ENCODE data around the gene GSTM2. TPM values are rescaled to one million over a fixed set of nuclear protein-coding genes. Genes with fewer than 3 reads are reported as not detected.
A peak's percentile ranks its signal among the peaks of the same experiment; 100 is the strongest.

Gene GSTM2
- total and polyA plus RNA-seq, 2 donors (not counting 1 experiment from before 2014, with no cell fraction given) = 42.9 to 94.4 TPM

GRCh38 chr1:109628540-109629321 is 39.1 kb upstream of the GSTM2 start:
- Mint-ChIP-seq H3K4me1 (peaks cover 19% of the 10 kb centered on the region), H3K27ac (no peak overlapping the region), H3K27me3 (no peaks in the 10 kb centered on the region), H3K4me3 (no peak overlapping the region), H3K9me3 (ENCODE audit: insufficient read depth) (no peaks in the 10 kb centered on the region)
- Histone ChIP-seq H3K4me1 (ENCODE audit: control insufficient read depth in 2 of 2, insufficient read depth in 2 of 2, low read length in 2 of 2) (peaks cover 12 to 14% of the 10 kb centered on the region in 2 donors), H3K79me2 (ENCODE audit: control insufficient read depth, insufficient read depth, low read length) (peaks cover 2% of the 10 kb centered on the region), H2AFZ (ENCODE audit: insufficient read depth, low read depth, low read length, poor library complexity, severe bottlenecking) (no peak overlapping the region), H3K9me3 (ENCODE audit: control extremely low read depth in 1 of 3, control insufficient read depth in 2 of 3, insufficient read depth in 1 of 3, low read length in 2 of 3) (no peaks in the 10 kb centered on the region), H3K4me3 (ENCODE audit: control extremely low read depth in 1 of 5, extremely low read depth in 1 of 5, insufficient read depth in 1 of 5, low read depth in 2 of 5, low read length in 4 of 5) (no peak overlapping the region), H3K4me2 (replicated peaks; ENCODE audit: low read depth, low read length, poor library complexity, severe bottlenecking) (no peak overlapping the region), H3K36me3 (replicated peaks in 1 of 2; ENCODE audit: control extremely low read depth in 1 of 2, control insufficient read depth in 1 of 2, extremely low read depth in 1 of 2, insufficient read depth in 2 of 2, low read length in 1 of 2) (peaks cover 0 to 50% of the 10 kb centered on the region in 2 experiments), H3K27ac (ENCODE audit: low read length in 2 of 2) (no peak overlapping the region), H4K20me1 (ENCODE audit: control insufficient read depth, insufficient read depth, low read length, poor library complexity, severe bottlenecking) (peaks cover 2% of the 10 kb centered on the region), H3K9ac (ENCODE audit: low read length) (no peak overlapping the region), H3K27me3 (replicated peaks in 1 of 4; ENCODE audit: control extremely low read depth in 1 of 4, control insufficient read depth in 3 of 4, insufficient read depth in 4 of 4, low read length in 3 of 4) (no peaks in the 10 kb centered on the region)
- CTCF ChIA-PET = interaction anchor here (1.2 to 16.5 kb wide), 7 partner anchors 9 to 148 kb away, joined by 3 to 276 read pairs (median 16); partner anchors contain the start of genes AMPD2, GNAI3, GNAT2 and GPR61
- WGBS (ENCODE audit: insufficient coverage) = 95% methylated on average over 23 of the region's 23 CpGs
- intact Hi-C loops (cut with micrococcal nuclease) = no loop called here
- DNase-seq (peak; percentile 14), ATAC-seq (ENCODE audit: low read depth) (no peak)
- TF ChIP-seq EZH2 (IDR thresholded peaks at IDR 0.05; ENCODE audit: borderline replicate concordance, insufficient read depth, low read depth, low read length, poor library complexity, severe bottlenecking) = no peak
- TF ChIP-seq CTCF (IDR thresholded peaks at IDR 0.05) = no peak
- POLR2A ChIA-PET = interaction anchor here (1.0 kb wide), 1 partner anchor 80 kb away, joined by 4 read pairs; the partner anchor contains the start of gene GNAI3
